Retinal pigment epithelial cell (primary cell): Measurements from ENCODE around the gene EIF4EBP2.
A peak's percentile ranks its signal among the peaks of the same experiment; 100 is the strongest.

ENCODE experiments used
- DNase-seq: peaks from one replicate; pipeline ENCODE4 v3.0.0-alpha.2; 2010; ENCODE audit warnings: low read depth
- H3K4me3 ChIP-seq: 2 replicates; pipeline ENCODE4 v1.5.1; 2011; ENCODE audit warnings: mild to moderate bottlenecking, low read length, control low read depth, moderate library complexity
- CTCF ChIP-seq: conservative IDR thresholded peaks from 2 replicates; pipeline ENCODE4 v1.5.1; 2011; ENCODE audit warnings: low read depth, low read length, control low read depth, inconsistent platforms

Gene EIF4EBP2

GRCh38 chr10:70432101-70432500, 28.2 kb downstream of the EIF4EBP2 start:
- H3K4me3 ChIP-seq = no peak overlapping the region
- peak; percentile 46 for DNase-seq
- TF ChIP-seq CTCF = no peak

- TF ChIP-seq CTCF = no peak
- DNase-seq = no peak
- H3K4me3 ChIP-seq = no peak overlapping the region
Observed at GRCh38 chr10:70432561-70433263, 28.8 kb downstream of the EIF4EBP2 start.

GRCh38 chr10:70433581-70434280, 29.8 kb downstream of the EIF4EBP2 start:
- no peak overlapping the region for H3K4me3 ChIP-seq
- TF ChIP-seq CTCF = no peak
- no peak for DNase-seq

- no peak overlapping the region for H3K4me3 ChIP-seq
- no peak for DNase-seq
- TF ChIP-seq CTCF = no peak
Observed at GRCh38 chr10:70435241-70436085, 31.5 kb downstream of the EIF4EBP2 start.

GRCh38 chr10:70437721-70438120, 33.8 kb downstream of the EIF4EBP2 start:
- no peak for DNase-seq
- no peak for TF ChIP-seq CTCF

GRCh38 chr10:70440296-70441160, 36.6 kb downstream of the EIF4EBP2 start:
- no peak for TF ChIP-seq CTCF
- no peak for DNase-seq
- H3K4me3 ChIP-seq = no peak overlapping the region

More at GRCh38 chr10:70437721-70438120, 33.8 kb downstream of the EIF4EBP2 start:
- no peak overlapping the region for H3K4me3 ChIP-seq
